ENCODE results near the gene SPECC1L.

SPECC1L gene

DNA sequence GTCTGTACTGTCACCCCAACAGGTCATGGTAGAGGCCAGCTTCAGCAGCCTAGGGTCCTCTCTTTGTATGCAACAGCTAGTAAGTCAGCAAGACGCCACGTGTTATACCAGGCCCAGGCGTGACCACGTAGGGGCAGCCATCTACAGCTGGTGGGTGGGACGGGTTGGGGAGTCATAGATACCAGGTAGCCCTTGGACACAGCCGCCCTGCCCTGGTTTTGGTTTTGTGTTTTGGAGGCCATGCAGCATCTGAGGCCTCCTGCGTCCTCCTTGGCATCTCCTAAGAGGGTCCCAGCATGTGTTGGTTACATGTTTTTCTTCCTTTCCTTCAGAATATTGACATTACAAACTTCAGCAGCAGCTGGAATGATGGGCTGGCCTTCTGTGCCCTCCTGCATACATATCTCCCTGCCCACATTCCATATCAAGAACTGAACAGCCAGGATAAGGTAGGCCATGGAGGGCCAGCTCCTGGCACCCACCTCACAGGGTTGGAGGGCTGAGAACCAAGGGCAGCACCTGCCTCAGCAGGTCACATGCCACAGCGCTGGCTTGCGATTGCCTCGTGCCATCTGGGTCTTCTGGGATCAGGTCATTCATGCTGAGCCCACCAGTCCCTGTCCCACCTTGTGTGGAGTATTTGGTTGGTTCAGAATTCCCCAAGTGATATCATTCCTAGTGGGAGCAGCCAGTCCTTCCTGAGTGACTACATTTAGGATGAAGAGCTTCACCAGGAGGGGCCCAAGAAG is 140.8 kb downstream of the SPECC1L start:
- Histone ChIP-seq H3K27ac (ENCODE audit: insufficient read depth in 1 of 2, low read depth in 1 of 2, low read length in 2 of 2, poor library complexity in 1 of 2, severe bottlenecking in 2 of 2) (no peak overlapping the region), H3K36me3 (ENCODE audit: control insufficient read depth in 4 of 4, insufficient read depth in 4 of 4, low read length in 3 of 4) (peaks cover 2 to 66% (median 41%) of the 10 kb centered on the region in 4 experiments), H3K27me3 (replicated peaks in 2 of 5; ENCODE audit: control insufficient read depth in 4 of 5, insufficient read depth in 5 of 5, low read length in 4 of 5) (no peaks in the 10 kb centered on the region), H3K4me3 (ENCODE audit: control insufficient read depth in 1 of 7, extremely low read depth in 1 of 7, insufficient read depth in 4 of 7, low read depth in 2 of 7, low read length in 6 of 7) (no peak overlapping the region), H3K9me3 (ENCODE audit: control extremely low read depth in 1 of 5, control insufficient read depth in 4 of 5, insufficient read depth in 2 of 5, low read depth in 1 of 5, low read length in 4 of 5) (no peaks in the 10 kb centered on the region), H3K4me1 (ENCODE audit: control extremely low read depth in 1 of 4, control insufficient read depth in 4 of 4, insufficient read depth in 4 of 4, low read length in 3 of 4) (peaks cover 0 to 20% (median 16%) of the 10 kb centered on the region in 4 experiments)
- CTCF ChIA-PET: interaction anchor here (1.3 to 1.7 kb wide), 4 partner anchors 9 to 115 kb away, joined by 3 to 5 read pairs (median 4); no protein-coding TSS in a partner anchor
- DNase-seq: no peak
- POLR2A ChIA-PET: no interaction called here
- 92% methylated on average over 5 of the region's 10 CpGs for WGBS (ENCODE audit: insufficient coverage)

DNA sequence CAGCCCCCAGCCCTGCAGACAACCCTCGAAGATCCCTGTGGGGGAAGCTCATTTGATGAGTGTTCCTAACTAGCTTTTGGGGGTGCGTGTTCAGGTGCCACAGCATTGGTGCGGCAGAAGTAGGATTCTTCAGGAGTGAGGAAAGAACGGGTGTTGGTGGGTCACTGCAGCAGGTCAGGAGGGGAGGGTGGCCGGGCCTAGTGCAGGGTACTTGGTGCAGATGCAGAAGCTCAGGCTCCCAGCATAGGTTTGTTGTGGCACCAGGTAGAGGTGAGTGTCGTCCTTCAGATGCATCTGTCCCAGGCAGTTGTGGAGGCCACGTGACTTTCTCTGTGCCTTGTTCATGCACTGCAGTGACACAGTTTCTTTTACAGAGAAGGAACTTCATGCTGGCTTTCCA is 141.6 kb downstream of the SPECC1L start:
- POLR2A ChIA-PET: no interaction called here
- Histone ChIP-seq H3K4me3 (ENCODE audit: control insufficient read depth in 1 of 7, extremely low read depth in 1 of 7, insufficient read depth in 4 of 7, low read depth in 2 of 7, low read length in 6 of 7) (no peak overlapping the region), H3K27ac (ENCODE audit: insufficient read depth in 1 of 2, low read depth in 1 of 2, low read length in 2 of 2, poor library complexity in 1 of 2, severe bottlenecking in 2 of 2) (no peak overlapping the region), H3K27me3 (replicated peaks in 2 of 5; ENCODE audit: control insufficient read depth in 4 of 5, insufficient read depth in 5 of 5, low read length in 4 of 5) (no peaks in the 10 kb centered on the region), H3K9me3 (ENCODE audit: control extremely low read depth in 1 of 5, control insufficient read depth in 4 of 5, insufficient read depth in 2 of 5, low read depth in 1 of 5, low read length in 4 of 5) (no peaks in the 10 kb centered on the region), H3K4me1 (ENCODE audit: control extremely low read depth in 1 of 4, control insufficient read depth in 4 of 4, insufficient read depth in 4 of 4, low read length in 3 of 4) (peaks cover 0 to 11% (median 7%) of the 10 kb centered on the region in 4 experiments), H3K36me3 (ENCODE audit: control insufficient read depth in 4 of 4, insufficient read depth in 4 of 4, low read length in 3 of 4) (peaks cover 2 to 73% (median 47%) of the 10 kb centered on the region in 4 experiments)
- DNase-seq: no peak
- 90% methylated on average over 6 of the region's 7 CpGs for WGBS (ENCODE audit: insufficient coverage)
- CTCF ChIA-PET: interaction anchor here (0.9 to 1.7 kb wide), 4 partner anchors 8 to 114 kb away, joined by 3 to 4 read pairs (median 4); no protein-coding TSS in a partner anchor

DNA sequence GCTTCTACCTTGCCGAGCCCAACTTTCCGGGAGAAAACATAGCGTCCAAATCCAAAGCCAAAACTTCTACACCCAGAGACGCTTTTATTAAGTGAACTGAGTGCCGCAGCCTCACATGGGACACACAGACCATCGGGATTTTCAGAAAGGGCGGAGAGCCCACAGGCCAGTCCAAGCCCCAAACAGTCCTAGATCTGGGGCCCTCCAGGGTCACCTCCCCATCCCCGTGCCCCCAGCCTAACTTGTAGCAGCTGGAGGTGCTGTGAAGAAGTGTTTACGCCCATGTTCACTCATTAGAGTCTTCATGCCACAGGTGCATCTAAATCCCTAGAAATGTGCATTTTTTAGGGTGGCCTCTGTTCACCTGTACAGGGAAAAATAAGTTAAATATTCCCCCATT is 142.6 kb downstream of the SPECC1L start:
- no peaks in the 10 kb centered on the region for H3K27me3 ChIP-seq (replicated peaks in 2 of 5; ENCODE audit: control insufficient read depth in 4 of 5, insufficient read depth in 5 of 5, low read length in 4 of 5)
- peaks cover 0 to 2% (median 0%) of the 10 kb centered on the region in 4 experiments for H3K4me1 ChIP-seq (ENCODE audit: control extremely low read depth in 1 of 4, control insufficient read depth in 4 of 4, insufficient read depth in 4 of 4, low read length in 3 of 4)
- H3K36me3 ChIP-seq (ENCODE audit: control insufficient read depth in 4 of 4, insufficient read depth in 4 of 4, low read length in 3 of 4): peaks cover 2 to 75% (median 49%) of the 10 kb centered on the region in 4 experiments
- ChIA-PET CTCF (interaction anchor here (1.0 to 1.7 kb wide), 2 partner anchors 89 to 91 kb away, joined by 3 to 4 read pairs; no protein-coding TSS in a partner anchor), POLR2A (no interaction called here)
- no peak for DNase-seq
- H3K9me3 ChIP-seq (ENCODE audit: control extremely low read depth in 1 of 5, control insufficient read depth in 4 of 5, insufficient read depth in 2 of 5, low read depth in 1 of 5, low read length in 4 of 5): no peaks in the 10 kb centered on the region
- no peak overlapping the region for H3K27ac ChIP-seq (ENCODE audit: insufficient read depth in 1 of 2, low read depth in 1 of 2, low read length in 2 of 2, poor library complexity in 1 of 2, severe bottlenecking in 2 of 2)
- no peak overlapping the region for H3K4me3 ChIP-seq (ENCODE audit: control insufficient read depth in 1 of 7, extremely low read depth in 1 of 7, insufficient read depth in 4 of 7, low read depth in 2 of 7, low read length in 6 of 7)
- 100% methylated on average over 5 of the region's 9 CpGs for WGBS (ENCODE audit: insufficient coverage)

DNA sequence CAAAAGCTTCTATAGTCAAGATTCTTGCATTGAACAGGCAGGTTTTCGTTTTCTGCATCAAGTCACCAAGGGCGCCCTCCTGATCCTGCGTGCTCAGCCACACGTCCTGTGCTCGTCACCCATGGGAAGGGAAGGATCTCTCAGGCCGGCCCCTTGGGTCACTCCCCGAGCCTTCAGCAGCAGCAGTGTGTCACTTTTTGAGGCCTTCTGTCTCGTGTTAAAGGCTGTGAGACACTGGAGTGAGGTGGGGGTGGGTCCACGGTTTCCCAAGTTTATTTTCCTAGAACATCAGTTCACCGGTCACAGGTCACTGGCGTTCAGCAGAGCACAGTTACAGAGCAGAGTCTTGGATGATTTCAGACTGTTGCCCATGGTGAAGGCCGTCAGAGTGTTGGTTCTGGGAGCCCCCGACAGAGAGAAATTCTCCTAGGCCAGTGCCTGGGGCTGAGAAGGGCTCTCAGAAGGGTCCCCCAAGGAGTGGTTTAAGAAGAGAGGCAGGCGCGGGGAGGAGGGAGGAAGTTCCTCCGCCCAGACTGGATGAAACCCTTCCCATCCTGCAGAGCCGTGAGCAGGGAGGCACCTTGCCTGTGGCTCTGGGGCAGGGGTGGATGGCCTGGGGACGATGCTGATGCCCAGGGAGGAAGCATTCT is 143.2 kb downstream of the SPECC1L start:
- H3K27ac ChIP-seq (ENCODE audit: insufficient read depth in 1 of 2, low read depth in 1 of 2, low read length in 2 of 2, poor library complexity in 1 of 2, severe bottlenecking in 2 of 2): no peak overlapping the region
- ChIA-PET CTCF (interaction anchor here (1.0 to 11.0 kb wide), 2 partner anchors 91 to 111 kb away, joined by 3 to 109 read pairs; no protein-coding TSS in a partner anchor), POLR2A (no interaction called here)

DNA sequence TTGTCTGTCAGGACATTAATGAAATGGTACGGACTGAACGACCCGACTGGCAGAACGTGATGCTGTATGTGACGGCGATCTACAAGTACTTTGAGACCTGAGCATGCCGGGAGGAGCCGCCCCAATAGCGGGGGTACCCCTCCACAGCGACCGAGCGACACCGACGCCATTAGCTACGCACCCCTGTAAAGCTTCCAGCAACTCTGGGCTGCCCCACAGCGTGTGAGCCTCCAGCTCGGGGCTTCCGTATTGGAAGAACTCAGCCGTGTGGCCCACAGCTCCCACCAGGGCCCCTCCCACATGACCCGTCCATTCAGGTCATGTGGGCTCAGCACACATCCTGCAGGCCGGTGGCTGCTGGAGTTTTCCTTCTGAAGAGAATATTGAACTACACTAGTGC is 143.9 kb downstream of the SPECC1L start:
- Histone ChIP-seq H3K27me3 (replicated peaks in 2 of 5; ENCODE audit: control insufficient read depth in 4 of 5, insufficient read depth in 5 of 5, low read length in 4 of 5) (no peaks in the 10 kb centered on the region), H3K4me3 (ENCODE audit: control insufficient read depth in 1 of 7, extremely low read depth in 1 of 7, insufficient read depth in 4 of 7, low read depth in 2 of 7, low read length in 6 of 7) (no peak overlapping the region), H3K4me1 (ENCODE audit: control extremely low read depth in 1 of 4, control insufficient read depth in 4 of 4, insufficient read depth in 4 of 4, low read length in 3 of 4) (peaks cover 0 to 2% (median 0%) of the 10 kb centered on the region in 4 experiments), H3K27ac (ENCODE audit: insufficient read depth in 1 of 2, low read depth in 1 of 2, low read length in 2 of 2, poor library complexity in 1 of 2, severe bottlenecking in 2 of 2) (no peak overlapping the region), H3K36me3 (ENCODE audit: control insufficient read depth in 4 of 4, insufficient read depth in 4 of 4, low read length in 3 of 4) (peaks cover 2 to 71% (median 50%) of the 10 kb centered on the region in 4 experiments), H3K9me3 (ENCODE audit: control extremely low read depth in 1 of 5, control insufficient read depth in 4 of 5, insufficient read depth in 2 of 5, low read depth in 1 of 5, low read length in 4 of 5) (no peaks in the 10 kb centered on the region)
- CTCF ChIA-PET: interaction anchor here (1.4 to 11.0 kb wide), 2 partner anchors 10 to 110 kb away, joined by 4 to 109 read pairs; no protein-coding TSS in a partner anchor
- DNase-seq: no peak
- POLR2A ChIA-PET: no interaction called here
- 96% methylated on average over 21 of the region's 21 CpGs for WGBS (ENCODE audit: insufficient coverage)

More for the DNA sequence above, 143.2 kb downstream of the SPECC1L start:
- DNase-seq: no peak
- Histone ChIP-seq H3K9me3 (ENCODE audit: control extremely low read depth in 1 of 5, control insufficient read depth in 4 of 5, insufficient read depth in 2 of 5, low read depth in 1 of 5, low read length in 4 of 5) (no peaks in the 10 kb centered on the region), H3K4me3 (ENCODE audit: control insufficient read depth in 1 of 7, extremely low read depth in 1 of 7, insufficient read depth in 4 of 7, low read depth in 2 of 7, low read length in 6 of 7) (no peak overlapping the region), H3K36me3 (ENCODE audit: control insufficient read depth in 4 of 4, insufficient read depth in 4 of 4, low read length in 3 of 4) (peaks cover 2 to 71% (median 50%) of the 10 kb centered on the region in 4 experiments), H3K27me3 (replicated peaks in 2 of 5; ENCODE audit: control insufficient read depth in 4 of 5, insufficient read depth in 5 of 5, low read length in 4 of 5) (no peaks in the 10 kb centered on the region), H3K4me1 (ENCODE audit: control extremely low read depth in 1 of 4, control insufficient read depth in 4 of 4, insufficient read depth in 4 of 4, low read length in 3 of 4) (no peaks in the 10 kb centered on the region)
- 95% methylated on average over 16 of the region's 18 CpGs for WGBS (ENCODE audit: insufficient coverage)

DNA sequence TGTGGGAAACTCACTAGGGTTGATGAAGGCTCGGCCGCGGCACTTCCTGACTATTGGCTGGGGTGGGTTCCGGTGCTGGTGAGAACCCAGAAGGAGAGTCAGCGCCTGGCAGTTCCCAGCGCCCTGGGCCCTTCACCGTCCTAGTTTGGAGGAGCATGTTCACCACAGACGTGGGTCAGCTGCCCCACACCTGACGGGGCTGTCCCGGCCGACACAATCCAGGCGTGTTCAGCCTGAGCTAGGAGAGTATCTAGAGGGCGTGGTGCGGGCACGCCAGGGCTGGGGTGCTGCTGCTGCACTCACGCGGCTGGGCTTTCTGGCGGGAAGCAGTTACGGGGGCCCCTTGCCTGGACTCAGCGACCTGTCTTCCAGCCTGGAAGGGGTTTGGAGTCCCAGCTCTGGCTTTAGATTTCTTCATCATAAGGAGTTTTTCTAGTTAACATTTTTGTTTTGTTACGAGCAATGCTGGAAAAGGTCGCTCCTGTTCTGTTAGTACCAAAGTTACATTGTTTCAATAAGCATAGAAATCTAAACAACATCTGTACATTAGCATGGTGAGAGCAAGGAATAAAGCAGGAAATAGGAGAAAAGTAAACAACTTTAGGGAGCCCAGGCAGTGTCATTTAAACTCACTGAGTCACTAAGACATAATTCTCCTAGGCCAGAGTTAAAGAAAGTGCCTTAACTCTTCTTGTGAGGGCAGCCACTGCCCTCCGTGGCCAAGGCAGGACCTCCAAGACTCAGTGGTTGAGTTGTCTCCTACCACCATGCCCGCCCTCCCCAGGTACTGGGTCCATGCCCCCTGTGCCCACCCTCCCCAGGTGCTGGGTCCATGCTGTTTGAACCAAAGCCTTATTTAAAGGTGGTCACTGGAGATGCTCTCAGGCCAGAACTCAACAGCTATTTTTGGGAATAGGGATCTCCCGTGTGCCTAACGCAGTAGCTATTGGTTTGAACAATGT is 144.6 kb downstream of the SPECC1L start:
- POLR2A ChIA-PET: no interaction called here
- no peak for DNase-seq
- H3K27ac ChIP-seq (ENCODE audit: insufficient read depth in 1 of 2, low read depth in 1 of 2, low read length in 2 of 2, poor library complexity in 1 of 2, severe bottlenecking in 2 of 2): no peak overlapping the region
- peaks cover 0 to 2% (median 0%) of the 10 kb centered on the region in 4 experiments for H3K4me1 ChIP-seq (ENCODE audit: control extremely low read depth in 1 of 4, control insufficient read depth in 4 of 4, insufficient read depth in 4 of 4, low read length in 3 of 4)
- WGBS (ENCODE audit: insufficient coverage): 94% methylated on average over 24 of the region's 26 CpGs
- CTCF ChIA-PET: interaction anchor here (1.4 to 11.0 kb wide), 2 partner anchors 9 to 110 kb away, joined by 4 to 109 read pairs; no protein-coding TSS in a partner anchor
- H3K4me3 ChIP-seq (ENCODE audit: control insufficient read depth in 1 of 7, extremely low read depth in 1 of 7, insufficient read depth in 4 of 7, low read depth in 2 of 7, low read length in 6 of 7): no peak overlapping the region
- peaks cover 2 to 67% (median 49%) of the 10 kb centered on the region in 4 experiments for H3K36me3 ChIP-seq (ENCODE audit: control insufficient read depth in 4 of 4, insufficient read depth in 4 of 4, low read length in 3 of 4)
- no peaks in the 10 kb centered on the region for H3K27me3 ChIP-seq (replicated peaks in 2 of 5; ENCODE audit: control insufficient read depth in 4 of 5, insufficient read depth in 5 of 5, low read length in 4 of 5)
- H3K9me3 ChIP-seq (ENCODE audit: control extremely low read depth in 1 of 5, control insufficient read depth in 4 of 5, insufficient read depth in 2 of 5, low read depth in 1 of 5, low read length in 4 of 5): no peaks in the 10 kb centered on the region
